GM21529 (cell line): ENCODE data around the gene RSPH10B2.
"Not testable (repeated sequence)": the region's sequence is repeated elsewhere in the genome, so short reads cannot be mapped to it uniquely, and the experiment has no call there.

Experiments
- ATAC-seq: cut with Tn5 transposase; IDR thresholded peaks from one replicate; pipeline ENCODE4 v1.9.1; 2021; ENCODE audit not compliant: unreplicated experiment

The RSPH10B2 gene

DNA sequence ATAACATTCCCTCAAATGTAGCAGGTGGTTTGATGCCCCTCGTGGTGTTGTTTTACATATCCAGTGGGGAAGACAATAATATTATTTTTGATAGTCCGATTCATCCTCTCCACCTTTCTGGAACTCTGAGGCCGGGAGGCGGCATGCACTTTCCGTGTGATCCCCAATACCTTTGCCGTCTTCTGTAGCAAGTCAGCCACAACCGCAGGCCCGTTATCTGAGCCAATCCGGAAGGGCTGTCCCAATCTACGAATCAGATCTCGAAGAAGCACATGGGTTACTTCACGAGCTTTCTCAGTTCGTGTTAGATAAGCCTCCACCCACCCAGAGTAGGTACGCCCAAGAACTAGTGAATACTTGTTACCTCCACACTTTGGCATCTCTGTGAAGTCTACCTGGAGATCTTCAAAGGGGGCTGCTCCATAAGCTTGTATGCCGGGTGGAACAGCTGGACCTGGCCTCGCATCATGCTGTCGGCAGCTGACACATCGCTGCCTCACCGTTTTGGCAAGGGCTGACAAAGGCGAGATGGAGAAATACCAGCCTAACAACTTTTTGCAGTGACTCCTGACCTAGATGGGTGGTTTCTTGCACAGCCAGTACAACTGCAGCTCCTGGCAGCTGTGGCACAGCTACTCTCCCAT lies 88.5 kb downstream of the RSPH10B2 start:
- not testable (repeated sequence) for ATAC-seq

- not testable (repeated sequence) for ATAC-seq
These were observed 89.2 kb downstream of the RSPH10B2 start for GRCh38 chr7:6843092-6843491.

GRCh38 chr7:6843654-6844053 lies 89.8 kb downstream of the RSPH10B2 start:
- ATAC-seq: not testable (repeated sequence)

DNA sequence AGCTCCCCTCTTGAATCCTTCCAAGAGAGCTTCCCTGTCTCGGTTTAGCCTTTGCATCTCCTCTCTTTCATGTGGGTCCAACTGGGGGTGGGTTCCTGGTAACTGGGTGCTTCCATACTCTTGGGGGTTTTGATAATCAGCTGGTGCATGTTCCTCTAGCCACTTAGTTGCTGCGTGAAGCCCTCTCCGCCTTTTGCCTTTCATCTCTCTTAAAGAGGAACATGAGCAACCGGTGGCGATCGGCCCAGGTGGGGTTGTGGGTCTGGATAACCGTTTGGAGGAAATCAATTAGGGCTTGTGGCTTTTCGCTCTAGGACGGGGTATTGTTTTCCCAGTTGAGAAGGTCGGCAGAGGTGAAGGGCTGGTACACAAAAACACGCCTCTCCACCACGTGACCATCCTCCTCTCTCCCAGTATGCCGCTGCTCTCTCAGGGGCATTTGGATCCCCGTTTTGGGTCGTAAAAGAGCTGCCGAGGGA lies 92.1 kb downstream of the RSPH10B2 start:
- ATAC-seq: not testable (repeated sequence)

DNA sequence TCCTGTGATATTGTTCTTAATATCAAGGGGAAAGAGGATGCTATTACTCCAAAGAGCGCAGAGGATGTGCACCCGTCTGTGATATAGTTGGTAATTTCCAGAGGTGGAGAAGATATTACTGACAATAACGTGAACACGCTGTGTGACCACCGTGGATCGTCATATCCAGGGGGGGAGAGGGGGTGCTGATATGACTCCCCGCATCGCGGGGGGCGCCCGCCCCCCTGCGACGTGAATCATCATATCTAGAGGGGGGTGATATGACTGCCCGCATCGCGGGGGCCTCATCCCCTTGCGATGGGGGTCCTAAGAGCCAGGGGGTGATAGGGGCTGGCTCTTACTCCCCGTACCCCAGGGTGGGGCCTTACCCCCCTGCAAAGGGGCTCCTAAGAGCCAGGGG lies 93.8 kb downstream of the RSPH10B2 start:
- not testable (repeated sequence) for ATAC-seq
